Stimulated activated CD4-positive, alpha-beta T cell treated with anti-CD3 and anti-CD28 coated beads, TNF-alpha, amount 100 ng/mL, for 4 hours (primary cell): ENCODE measurements around the gene WASHC3.
A peak's percentile ranks its signal among the peaks of the same experiment; 100 is the strongest.
"Not testable (repeated sequence)": the region's sequence is repeated elsewhere in the genome, so short reads cannot be mapped to it uniquely, and the experiment has no call there.

Experiments
- DNase-seq, 3 experiments: peaks; one replicate each; pipeline ENCODE4 v3.0.0-alpha.2; 2020; ENCODE audit warnings: low read depth in 3 of 3

WASHC3 gene, protein sequence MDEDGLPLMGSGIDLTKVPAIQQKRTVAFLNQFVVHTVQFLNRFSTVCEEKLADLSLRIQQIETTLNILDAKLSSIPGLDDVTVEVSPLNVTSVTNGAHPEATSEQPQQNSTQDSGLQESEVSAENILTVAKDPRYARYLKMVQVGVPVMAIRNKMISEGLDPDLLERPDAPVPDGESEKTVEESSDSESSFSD

DNA sequence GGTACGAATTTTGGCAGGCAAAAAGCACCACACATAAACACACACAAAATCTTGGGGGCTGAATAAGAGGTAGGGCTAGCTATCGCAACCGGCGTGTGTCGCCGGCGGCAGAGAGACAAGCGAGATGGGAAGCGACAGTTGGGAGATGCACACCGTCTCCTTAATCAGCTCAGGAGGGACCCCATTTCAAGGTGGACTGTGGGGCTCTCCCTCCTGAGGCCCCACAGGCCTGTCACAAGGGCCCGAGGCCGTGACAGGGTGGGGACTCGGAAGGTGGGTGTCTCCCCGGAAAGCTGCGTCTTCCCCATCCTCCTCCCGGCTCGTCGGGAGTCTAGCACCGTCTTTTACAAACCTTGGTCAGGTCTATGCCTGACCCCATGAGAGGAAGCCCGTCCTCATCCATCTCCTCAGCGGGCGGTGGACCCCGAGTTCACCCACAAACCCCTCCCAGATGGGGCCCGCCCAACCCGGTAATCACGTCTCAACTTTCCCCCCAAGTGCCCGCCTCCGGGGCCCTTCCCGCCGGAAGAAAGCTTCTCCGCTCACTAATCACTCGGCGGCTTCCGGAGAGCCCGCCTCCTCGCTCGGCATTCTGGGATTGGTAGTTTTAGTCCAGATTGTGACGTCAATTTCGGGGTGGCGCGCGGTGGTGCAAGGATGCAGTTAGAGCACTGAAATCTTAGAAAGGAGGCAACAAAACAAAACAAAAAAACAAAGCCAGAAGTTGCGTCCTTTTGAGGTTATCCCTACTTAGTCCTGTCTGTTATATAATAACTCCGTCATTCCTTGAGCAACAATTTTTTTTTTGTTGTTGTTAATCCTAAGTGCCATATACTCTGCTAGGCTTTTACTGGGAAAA lies at the start of gene WASHC3:
Gene WASHC3 (minus strand): TSS at position 432 of the 859 bp plus-strand sequence. CDS start 29 bp downstream, at position 403.
- DNase-seq, result peak; percentile 84 to 92 (median 88)

DNA sequence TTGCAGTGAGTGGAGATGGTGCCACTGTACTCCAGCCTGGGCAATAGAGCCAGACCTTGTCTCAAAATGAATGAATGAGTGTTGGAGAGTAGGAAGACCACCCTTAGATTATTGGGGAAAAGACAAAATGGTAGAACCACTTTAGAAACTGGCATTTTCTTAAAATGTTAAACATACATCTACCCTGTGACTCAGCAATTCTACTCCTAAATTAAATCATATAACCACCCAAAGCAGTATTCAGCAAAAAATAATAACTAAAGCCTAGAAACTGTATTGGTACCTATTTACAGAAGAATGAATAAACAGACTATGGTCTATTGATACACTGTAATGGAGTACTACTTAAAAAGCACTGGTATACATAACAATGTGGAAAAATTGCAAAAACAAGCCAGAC lies 49.0 kb upstream of the WASHC3 start:
- DNase-seq, result no peak

DNA sequence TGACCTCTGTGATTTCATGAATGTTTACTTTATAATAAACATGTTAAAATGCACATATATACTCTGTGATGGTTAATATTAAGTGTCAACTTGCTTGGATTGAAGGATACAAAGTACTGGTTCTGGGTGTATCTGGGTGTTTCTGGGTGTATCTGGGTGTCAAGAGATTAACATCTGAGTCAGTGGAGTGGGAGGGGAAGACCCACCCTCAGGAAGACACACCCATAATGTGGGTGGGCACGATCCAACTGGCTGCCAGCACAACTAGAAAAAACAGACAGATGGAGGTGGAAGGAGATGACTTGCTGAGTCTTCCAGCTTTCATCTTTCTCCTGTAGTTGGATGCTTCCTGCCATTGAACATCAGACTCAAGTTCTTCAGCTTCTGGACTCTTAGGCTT lies 46.2 kb upstream of the WASHC3 start:
- DNase-seq, result no peak

DNA sequence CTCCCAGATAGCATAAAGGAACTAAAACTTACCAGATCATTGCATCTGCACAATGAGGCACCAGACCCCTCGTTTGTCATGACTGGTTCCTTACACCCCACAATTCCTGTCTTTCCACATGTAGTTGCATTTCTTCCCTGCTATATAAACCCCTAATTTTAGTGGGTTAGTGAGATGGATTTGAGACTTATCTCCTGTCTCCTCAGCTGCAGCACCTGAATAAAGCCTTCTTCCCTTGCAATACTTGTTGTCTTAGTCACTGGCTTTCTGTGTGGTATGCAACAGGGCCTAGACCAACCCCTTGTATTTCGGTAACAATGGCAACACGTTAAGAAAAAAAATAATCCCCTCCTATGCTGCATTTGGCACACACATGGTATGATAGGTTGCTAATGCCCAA lies 45.1 kb upstream of the WASHC3 start:
- DNase-seq, result no peak

DNA sequence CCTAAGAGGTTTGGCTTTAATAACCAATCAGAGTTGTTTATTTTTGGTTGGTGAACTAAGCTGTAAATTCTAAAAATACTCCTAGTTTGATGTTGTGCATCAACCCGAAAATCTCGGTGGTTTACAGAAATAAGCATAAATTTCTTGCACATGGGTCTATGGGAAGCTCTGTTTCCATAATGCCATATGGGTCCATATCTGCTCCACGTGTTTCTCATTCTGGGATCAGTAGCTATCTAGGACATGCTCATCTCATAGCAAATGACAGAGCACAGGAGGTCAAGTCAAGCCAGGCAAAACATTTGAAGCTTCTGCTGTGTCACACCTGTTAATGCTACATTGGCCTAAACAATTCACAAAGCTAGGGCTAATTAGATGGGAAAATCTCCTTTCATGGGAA lies 35.1 kb upstream of the WASHC3 start:
- DNase-seq, result no peak

DNA sequence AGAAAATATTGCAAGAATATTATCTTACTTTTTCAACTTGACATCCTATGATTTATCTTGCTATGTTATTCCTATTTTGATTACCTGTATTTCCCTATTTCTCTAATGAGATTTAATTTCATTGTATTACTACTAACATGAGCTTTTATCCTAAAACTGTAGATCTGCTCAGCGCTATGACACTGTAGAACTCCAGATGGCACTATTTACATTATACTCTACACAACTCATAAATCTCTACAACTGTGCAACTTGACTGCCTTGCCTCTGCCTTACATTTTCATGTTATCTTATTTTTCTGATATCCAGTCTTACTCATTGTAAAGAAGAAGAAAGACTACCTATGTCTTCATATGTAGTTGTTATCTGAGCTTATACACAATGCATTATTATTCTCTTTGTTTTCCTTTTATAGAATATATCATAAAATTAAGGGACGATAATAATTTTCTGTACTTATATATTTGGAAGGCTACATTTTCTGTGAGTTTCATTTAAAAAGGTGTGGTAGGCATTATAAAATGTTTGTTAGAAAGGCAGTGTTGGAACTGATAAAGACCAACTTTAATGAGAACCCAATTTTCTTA lies 34.0 kb upstream of the WASHC3 start:
- no peak for DNase-seq

DNA sequence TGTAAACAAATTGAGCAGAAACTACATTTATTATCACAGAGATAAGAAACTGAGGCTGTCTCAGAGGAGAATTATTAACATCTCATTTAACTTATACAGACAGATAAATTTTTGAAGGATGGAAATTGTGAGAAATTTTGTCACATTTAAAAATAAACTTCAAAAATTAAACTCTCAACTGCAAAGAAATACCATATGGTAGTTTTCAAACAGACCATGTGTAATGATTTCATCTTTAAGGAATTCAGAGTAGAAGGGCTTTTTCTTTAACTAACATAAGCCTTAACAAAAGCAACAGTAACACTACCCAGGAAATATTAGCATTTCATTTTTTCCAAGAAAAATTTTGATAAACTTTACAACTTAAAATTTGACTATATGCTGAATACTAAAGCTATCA lies 31.5 kb upstream of the WASHC3 start:
- no peak for DNase-seq

DNA sequence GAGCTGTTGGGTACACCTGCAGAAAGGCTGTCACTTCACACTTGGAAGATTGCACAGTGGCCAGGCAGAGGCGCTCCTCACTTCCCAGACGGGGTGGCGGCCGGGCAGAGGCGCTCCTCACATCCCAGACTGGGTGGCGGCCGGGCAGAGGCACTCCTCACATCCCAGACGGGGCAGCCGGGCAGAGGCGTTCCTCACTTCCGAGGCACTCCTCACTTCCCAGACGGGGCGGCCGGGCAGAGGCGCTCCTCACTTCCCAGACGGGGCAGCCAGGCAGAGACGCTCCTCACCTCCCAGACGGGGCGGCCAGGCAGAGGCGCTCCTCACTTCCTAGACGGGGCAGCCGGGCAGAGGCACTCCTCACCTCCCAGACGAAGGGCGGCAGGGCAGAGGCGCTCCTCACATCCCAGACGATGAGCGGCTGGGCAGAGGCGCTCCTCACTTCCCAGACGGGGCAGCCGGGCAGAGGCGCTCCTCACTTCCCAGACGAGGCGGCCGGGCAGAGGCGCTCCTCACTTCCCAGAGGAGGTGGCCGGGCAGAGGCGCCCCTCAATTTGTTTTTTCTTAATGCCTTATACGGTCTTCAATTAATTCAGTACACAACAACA lies 27.5 kb upstream of the WASHC3 start:
- DNase-seq, result not testable (repeated sequence)

DNA sequence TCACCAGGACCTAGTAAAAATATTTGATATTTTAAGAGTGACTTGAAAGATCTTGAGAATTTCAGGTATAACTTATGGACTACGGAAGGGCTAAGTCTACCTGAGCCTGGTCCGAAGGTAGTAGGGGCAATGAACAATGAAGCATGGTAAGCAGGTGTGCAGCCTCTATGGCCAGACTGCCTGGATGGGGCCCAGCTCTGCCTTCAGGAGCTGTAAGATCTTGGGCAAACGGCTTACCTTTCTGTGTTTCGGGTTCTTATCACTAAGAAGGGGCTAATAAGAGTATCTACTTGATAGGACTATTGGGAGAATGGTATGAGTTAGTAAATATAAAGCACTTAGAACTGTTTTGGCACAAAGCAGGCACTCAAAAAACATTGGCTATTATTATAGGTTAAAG lies 19.1 kb upstream of the WASHC3 start:
- no peak for DNase-seq

DNA sequence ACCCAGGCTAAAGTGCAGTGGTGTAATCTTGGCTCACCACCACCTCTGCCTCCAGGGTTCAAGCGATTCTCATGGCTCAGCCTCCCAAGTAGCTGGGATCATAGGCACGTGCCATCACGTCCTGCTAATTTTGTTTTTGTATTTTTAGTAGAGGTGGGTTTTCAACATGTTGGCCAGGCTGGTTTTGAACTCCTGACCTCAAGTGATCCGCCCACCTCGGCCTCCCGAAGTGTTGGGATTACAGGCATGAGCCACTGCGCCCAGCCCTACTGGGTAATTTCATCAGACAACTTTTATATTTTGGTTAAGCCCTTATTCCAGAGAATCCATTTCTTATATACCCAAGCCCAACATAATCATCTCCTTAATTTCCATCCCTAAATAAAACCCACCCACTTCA lies 10.3 kb upstream of the WASHC3 start:
- DNase-seq, result not testable (repeated sequence)

DNA sequence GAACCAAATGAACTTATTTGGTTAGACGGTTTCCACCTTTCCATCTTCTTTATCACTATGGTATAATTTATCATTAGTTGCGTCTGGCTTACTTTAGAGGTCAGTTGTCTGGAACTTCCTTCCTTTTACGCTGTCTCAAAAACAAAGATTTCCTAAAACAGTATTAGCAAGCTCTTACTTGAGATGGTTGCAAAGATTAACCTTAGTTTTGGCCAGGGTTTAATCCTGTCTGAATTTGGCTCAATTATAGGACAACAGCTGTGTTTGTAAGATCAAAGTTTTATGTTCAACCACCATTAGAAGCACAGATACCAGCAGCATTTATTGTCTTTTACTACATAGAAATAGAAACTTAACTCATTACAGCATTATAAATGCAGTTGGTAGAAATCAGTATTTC lies 7.9 kb upstream of the WASHC3 start:
- no peak for DNase-seq

DNA sequence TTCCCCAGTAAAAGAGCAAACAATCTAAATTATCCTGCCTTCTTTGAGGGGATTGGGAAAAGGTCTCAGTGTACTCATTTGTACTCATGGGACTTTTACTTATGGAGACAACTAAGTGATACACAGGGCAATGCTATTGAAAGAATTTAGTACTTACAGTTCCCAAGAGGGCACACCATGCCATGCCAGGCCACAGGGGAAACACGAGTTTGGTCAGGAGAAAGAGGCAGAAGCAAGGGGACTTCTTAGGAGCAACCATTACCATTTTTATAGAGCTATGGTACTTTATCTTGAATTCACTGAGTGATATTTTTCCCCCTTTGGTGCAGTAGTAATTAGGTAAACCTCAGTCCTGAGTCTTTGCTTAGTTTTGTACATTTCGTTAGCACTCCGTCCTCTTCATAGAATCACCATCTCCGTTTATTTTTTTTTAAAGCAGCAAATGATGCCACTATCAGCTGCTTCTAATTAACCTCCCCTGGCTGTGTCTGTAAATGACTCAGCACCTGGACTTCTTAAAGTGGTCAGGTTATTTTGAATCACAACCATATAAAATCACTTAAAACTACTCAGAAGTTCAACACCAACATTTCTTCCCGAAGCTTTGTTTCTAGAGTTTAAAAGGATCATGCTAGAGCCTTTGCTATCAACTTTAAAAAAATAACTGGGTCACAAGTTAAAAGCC lies 5.9 kb upstream of the WASHC3 start:
- no peak for DNase-seq

DNA sequence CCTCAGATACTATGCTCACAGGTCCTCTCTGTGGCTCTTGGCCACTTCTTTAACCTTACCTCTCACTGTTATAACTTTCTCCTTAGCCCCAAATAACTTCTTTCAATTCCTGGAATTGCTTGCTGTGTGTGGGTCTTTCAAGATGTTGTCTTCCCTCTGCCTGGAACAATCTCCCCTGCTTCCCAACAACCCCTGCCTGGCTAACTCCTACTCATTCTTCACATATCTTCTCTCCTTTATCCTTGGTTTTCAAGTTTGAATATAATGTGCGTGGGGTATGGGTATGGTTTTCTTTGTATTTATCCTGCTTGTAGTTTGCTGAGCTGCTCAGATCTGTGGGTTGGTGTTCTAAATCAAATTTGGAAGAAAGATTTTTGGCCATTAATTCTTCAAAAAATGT lies 2.7 kb upstream of the WASHC3 start:
- DNase-seq, result no peak

DNA sequence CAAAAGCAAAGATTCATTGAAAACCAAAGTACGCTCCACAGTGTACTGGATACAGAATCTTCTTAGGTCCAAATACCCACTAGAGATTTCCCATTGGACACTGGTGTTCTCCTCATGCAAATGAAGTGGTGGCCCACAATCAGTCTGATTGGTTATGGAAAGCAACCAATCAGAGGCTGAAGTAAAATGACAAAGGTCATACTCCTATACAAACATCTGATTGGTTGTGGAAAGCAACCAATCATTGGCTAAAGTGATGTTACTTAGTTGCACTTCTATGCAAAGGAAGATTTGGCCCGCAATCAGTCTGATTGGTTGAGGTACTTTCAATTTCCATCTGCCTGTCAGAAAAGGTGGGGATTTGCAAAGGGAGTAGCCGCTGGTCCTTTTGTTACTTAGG lies 1.3 kb upstream of the WASHC3 start:
- no peak for DNase-seq

DNA sequence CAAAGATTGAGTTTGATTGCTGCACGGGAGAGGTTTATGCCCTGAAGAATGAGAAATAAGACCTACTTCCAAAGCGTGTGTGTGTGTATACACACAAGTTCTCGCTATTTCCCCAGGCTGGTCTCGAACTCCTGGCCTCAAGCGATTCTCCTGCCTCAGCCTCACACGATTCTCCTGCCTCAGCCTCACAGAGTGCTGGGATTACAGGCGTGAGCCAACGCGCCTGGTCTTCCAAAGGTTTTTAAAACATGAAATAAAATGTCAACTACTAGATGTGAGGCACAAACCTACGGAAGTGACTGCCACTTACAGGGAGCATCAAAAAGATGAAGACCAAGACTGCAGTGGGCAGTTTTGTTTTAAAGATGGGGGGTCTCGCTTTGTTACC lies 622 bp upstream of the WASHC3 start:
- no peak for DNase-seq

DNA sequence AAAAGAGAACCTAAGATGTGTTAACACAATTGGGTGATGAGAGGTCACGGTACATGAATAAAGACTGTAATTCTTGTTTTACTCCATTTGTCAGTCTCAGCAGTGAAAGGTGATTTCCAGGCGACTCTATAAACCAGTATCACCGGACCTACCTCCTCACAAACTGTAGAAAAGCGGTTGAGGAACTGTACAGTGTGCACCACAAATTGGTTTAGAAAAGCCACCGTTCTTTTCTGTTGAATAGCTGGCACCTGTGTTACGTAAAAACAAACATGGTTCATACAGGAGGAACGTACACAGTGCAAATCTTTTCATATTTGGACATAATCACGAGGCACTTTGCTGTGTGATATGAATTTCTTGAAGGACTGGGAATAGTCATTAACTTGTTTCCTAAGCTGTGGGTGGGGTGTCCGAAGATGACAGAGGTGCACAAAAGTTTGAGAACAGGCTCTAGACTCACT lies 663 bp downstream of the WASHC3 start:
- no peak for DNase-seq

DNA sequence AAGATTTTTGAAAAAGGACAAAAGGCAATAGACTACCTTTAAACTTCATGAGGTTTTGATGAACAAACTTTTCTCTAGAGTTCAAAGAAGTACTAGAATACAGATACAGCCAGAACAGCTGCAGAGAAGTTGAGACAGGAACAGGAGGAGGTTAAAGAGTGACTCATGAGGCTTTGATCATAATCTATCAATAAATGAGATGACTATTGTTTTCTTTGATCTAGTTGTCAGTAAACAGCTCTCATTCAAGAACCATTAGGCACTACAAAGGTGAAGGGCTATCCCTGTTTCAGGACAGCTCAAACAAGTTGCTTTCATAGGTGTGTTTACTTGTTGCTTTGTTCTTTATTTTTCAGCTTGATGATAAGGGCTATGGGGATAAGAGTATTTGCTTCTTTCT lies 2.4 kb downstream of the WASHC3 start:
- DNase-seq, result no peak

DNA sequence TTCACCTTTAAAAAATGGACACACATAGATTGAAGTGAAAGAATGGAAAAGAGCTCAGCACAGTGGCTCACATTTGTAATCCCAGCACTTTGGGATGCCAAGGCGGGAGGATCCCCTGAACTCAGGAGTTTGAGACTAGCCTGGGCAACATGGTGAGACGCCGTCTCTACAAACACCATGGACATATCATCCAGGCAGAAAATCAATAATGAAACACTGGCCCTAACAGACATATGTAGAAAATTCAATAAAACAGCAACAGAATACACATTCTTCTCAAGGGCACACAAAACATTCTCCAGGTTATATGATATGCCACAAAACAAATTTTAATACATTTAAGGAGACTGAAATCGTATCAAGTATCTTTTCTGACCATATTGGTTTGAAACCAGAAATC lies 7.4 kb downstream of the WASHC3 start:
- DNase-seq, result no peak

DNA sequence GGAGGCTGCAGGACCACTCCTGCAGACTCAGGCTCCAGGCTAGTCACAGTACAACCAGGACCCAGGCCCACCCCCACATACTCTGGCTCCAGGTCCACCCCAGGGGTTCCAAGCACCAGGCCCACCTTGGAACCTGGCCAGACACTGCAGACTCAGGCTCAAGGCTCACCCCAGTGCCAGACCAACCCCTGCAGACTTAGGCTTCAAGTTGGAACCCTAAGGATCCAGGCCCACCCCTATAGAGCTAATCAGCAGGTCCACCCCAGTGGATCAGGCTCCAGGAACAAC lies 8.8 kb downstream of the WASHC3 start:
- no peak for DNase-seq

DNA sequence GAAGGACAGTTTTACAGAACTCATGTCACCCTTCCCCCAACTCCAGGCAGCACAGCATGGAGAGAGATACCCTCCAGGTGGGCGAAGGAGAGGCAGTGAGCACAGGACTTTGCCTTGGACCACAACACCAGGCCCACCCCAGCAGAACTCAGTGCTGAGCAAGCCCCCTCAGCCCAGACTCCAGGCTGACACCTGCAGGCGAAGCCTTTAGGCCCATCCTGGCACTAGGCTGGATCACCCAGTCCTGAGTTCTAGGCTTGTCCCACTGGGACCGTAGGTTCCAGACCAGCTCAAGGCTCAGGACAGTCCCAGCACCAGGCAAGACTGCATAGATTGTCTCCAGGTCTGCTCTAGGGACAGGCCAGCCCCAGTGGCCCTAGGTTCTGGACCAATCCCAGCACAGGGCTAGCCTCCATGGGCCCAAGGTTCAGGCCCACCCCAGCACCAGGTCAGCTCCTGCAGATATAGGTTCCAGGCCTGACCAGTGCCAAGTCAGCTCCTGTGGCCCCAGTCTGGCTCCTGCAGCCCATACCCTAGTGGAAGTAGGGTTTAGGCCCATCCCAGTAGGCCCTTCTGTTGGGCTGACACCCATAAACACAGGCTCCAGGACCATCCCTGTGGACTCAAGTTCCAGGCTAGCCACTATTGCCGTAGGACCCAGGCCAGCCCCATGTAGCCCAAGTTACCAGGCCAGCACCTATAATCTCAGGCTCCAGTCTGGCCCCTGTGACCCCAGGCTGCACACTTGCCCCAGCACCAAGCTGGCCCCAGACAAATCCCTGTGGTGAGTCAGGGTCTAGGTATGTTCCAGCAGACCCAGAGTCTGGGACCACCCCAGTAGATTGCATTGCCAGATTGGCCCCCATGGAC lies 9.4 kb downstream of the WASHC3 start:
- DNase-seq, result no peak

DNA sequence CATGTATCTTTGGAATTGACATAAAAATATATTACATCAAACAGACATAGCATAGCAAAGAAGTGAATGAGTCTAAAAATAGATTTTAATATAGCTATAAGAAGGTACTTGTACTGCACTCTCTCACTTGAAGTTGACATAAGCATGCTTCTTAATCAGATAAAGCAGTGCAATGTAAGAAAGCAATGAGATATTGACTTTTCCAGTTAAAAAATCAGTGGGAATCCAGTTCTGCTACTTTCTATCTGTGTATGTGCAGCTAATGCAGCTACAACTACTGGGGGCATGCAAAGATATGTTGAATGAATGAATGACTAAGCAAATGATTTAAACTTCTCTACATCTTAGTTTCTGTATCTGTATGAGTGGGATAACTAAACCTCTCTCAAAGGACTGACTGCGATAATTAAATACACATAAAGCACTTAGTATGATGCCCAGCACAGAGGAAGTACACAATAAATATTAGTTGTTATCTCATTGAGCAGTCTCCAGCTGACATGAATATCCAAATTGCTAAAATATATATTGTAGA lies 10.3 kb downstream of the WASHC3 start:
- no peak for DNase-seq
